H9 (cell line): ENCODE measurements around the gene MYO18B. TPM values are rescaled to one million over a fixed set of nuclear protein-coding genes. Genes with fewer than 3 reads are reported as not detected.

Source experiments
- DNase-seq: peaks from one replicate; pipeline ENCODE4 v3.0.0-alpha.2; 2017
- H2AFZ ChIP-seq: one replicate; pipeline ENCODE4 v1.6.1; 2013; ENCODE audit warnings: mild to moderate bottlenecking, low read length, control low read depth, moderate library complexity
- H2AK5ac ChIP-seq: 2 replicates; pipeline ENCODE4 v1.6.1; 2013; ENCODE audit warnings: low read length, control low read depth, mixed read lengths; ENCODE audit not compliant: insufficient read length
- H2BK120ac ChIP-seq: one replicate; pipeline ENCODE4 v1.6.1; 2013; ENCODE audit warnings: low read depth, mild to moderate bottlenecking, low read length, control low read depth, inconsistent platforms; ENCODE audit not compliant: poor library complexity, severe bottlenecking
- H2BK12ac ChIP-seq: 2 replicates; pipeline ENCODE4 v1.6.1; 2013; ENCODE audit warnings: low read length, control low read depth, mixed read lengths, low read depth; ENCODE audit not compliant: insufficient read length
- H2BK15ac ChIP-seq: 2 replicates; pipeline ENCODE4 v1.6.1; 2013; ENCODE audit warnings: low read depth, low read length, control low read depth
- H2BK20ac ChIP-seq: one replicate; pipeline ENCODE4 v1.6.1; 2013; ENCODE audit warnings: low read depth, mild to moderate bottlenecking, low read length, control low read depth, inconsistent platforms; ENCODE audit not compliant: poor library complexity, severe bottlenecking
- H2BK5ac ChIP-seq: 2 replicates; pipeline ENCODE4 v1.6.1; 2013; ENCODE audit warnings: low read length, control low read depth, mixed read lengths; ENCODE audit not compliant: insufficient read length
- H3K14ac ChIP-seq: 2 replicates; pipeline ENCODE4 v1.6.1; 2013; ENCODE audit warnings: low read length, control low read depth; ENCODE audit not compliant: insufficient read depth
- H3K18ac ChIP-seq: 2 replicates; pipeline ENCODE4 v1.6.1; 2013; ENCODE audit warnings: low read depth, mild to moderate bottlenecking, mixed read lengths, low read length, control low read depth; ENCODE audit not compliant: insufficient read length
- H3K23ac ChIP-seq: 2 replicates; pipeline ENCODE4 v1.6.1; 2013; ENCODE audit warnings: low read length, control low read depth, mixed read lengths, low read depth; ENCODE audit not compliant: insufficient read length
- H3K23me2 ChIP-seq: 2 replicates; pipeline ENCODE4 v1.6.1; 2013; ENCODE audit warnings: low read depth, mild to moderate bottlenecking, mixed read lengths, low read length, control low read depth; ENCODE audit not compliant: insufficient read length, poor library complexity, severe bottlenecking
- H3K27ac ChIP-seq: 2 replicates; pipeline ENCODE4 v1.5.1; 2013; ENCODE audit warnings: low read length, control low read depth, mixed read lengths, low read depth; ENCODE audit not compliant: insufficient read length
- H3K27me3 ChIP-seq: 2 replicates; pipeline ENCODE4 v1.6.1; 2013; ENCODE audit warnings: low read length, control low read depth, inconsistent platforms; ENCODE audit not compliant: insufficient read depth
- H3K4ac ChIP-seq: 2 replicates; pipeline ENCODE4 v1.6.1; 2013; ENCODE audit warnings: low read depth, mild to moderate bottlenecking, control low read depth, inconsistent platforms, low read length, moderate library complexity
- H3K4me1 ChIP-seq: 2 replicates; pipeline ENCODE4 v1.6.1; 2013; ENCODE audit warnings: low read length, control low read depth, inconsistent platforms; ENCODE audit not compliant: insufficient read depth
- H3K4me2 ChIP-seq: 2 replicates; pipeline ENCODE4 v1.6.1; 2013; ENCODE audit warnings: low read length, control low read depth, mixed read lengths; ENCODE audit not compliant: insufficient read length, insufficient read depth
- H3K56ac ChIP-seq: 2 replicates; pipeline ENCODE4 v1.6.1; 2013; ENCODE audit warnings: low read depth, mild to moderate bottlenecking, mixed read lengths, low read length, control low read depth; ENCODE audit not compliant: insufficient read length
- H3K79me1 ChIP-seq: 2 replicates; pipeline ENCODE4 v1.6.1; 2013; ENCODE audit warnings: low read depth, mild to moderate bottlenecking, moderate library complexity, low read length, control low read depth, inconsistent platforms; ENCODE audit not compliant: insufficient read depth, poor library complexity, severe bottlenecking
- H3K79me2 ChIP-seq: 2 replicates; pipeline ENCODE4 v1.6.1; 2013; ENCODE audit warnings: low read length, control low read depth, inconsistent platforms; ENCODE audit not compliant: insufficient read depth
- H3K9ac ChIP-seq: 2 replicates; pipeline ENCODE4 v1.6.1; 2013; ENCODE audit warnings: low read length, control low read depth, mixed read lengths; ENCODE audit not compliant: insufficient read length; ENCODE audit errors: extremely low read depth
- H3K9me3 ChIP-seq: one replicate; pipeline ENCODE4 v1.6.1; 2013; ENCODE audit warnings: low read depth, low read length, inconsistent platforms; ENCODE audit not compliant: control insufficient read depth
- H3T11ph ChIP-seq: one replicate; pipeline ENCODE4 v1.6.1; 2013; ENCODE audit warnings: mild to moderate bottlenecking, low read length, control low read depth, inconsistent platforms
- H4K20me1 ChIP-seq: one replicate; pipeline ENCODE4 v1.6.1; 2013; ENCODE audit not compliant: control insufficient read depth, insufficient read length, insufficient read depth
- H4K5ac ChIP-seq: 2 replicates; pipeline ENCODE4 v1.6.1; 2013; ENCODE audit warnings: low read depth, mild to moderate bottlenecking, mixed read lengths, low read length, control low read depth; ENCODE audit not compliant: insufficient read length
- H4K8ac ChIP-seq: replicated peaks from 2 replicates; pipeline ENCODE4 v1.6.1; 2013; ENCODE audit warnings: low read length, control low read depth, mixed read lengths, low read depth; ENCODE audit not compliant: insufficient read length
- H4K91ac ChIP-seq: 2 replicates; pipeline ENCODE4 v1.6.1; 2013; ENCODE audit warnings: low read depth, mild to moderate bottlenecking, moderate library complexity, mixed read lengths, low read length, control low read depth; ENCODE audit not compliant: insufficient read length
- H3K27ac Mint-ChIP-seq, 3 experiments: 2 replicates in 2 of 3; 3 replicates in 1 of 3; pipeline ENCODE4 v1.8.0; 2020 to 2021; ENCODE audit warnings: mixed read lengths in 3 of 3, mild to moderate bottlenecking in 1 of 3, moderate library complexity in 1 of 3
- H3K27me3 Mint-ChIP-seq: 2 replicates; pipeline ENCODE4 v1.8.0; 2021; ENCODE audit warnings: low read depth, mild to moderate bottlenecking, moderate library complexity, mixed read lengths
- H3K36me3 Mint-ChIP-seq, 3 experiments: 2 replicates in 2 of 3; 3 replicates in 1 of 3; pipeline ENCODE4 v1.8.0; 2020 to 2021; ENCODE audit warnings: low read depth in 3 of 3, mixed read lengths in 3 of 3; ENCODE audit not compliant: insufficient read depth in 1 of 3
- H3K4me1 Mint-ChIP-seq, 2 experiments: 2 replicates each; pipeline ENCODE4 v1.8.0; 2020; ENCODE audit warnings: mixed read lengths in 2 of 2
- H3K4me3 Mint-ChIP-seq, 2 experiments: 2 replicates in 1 of 2; 3 replicates in 1 of 2; pipeline ENCODE4 v1.8.0; 2020 to 2021; ENCODE audit warnings: mild to moderate bottlenecking in 2 of 2, mixed read lengths in 2 of 2, moderate library complexity in 1 of 2
- H3K9me3 Mint-ChIP-seq, 2 experiments: 2 replicates in 1 of 2; 3 replicates in 1 of 2; pipeline ENCODE4 v1.8.0; 2020; ENCODE audit warnings: mild to moderate bottlenecking in 2 of 2, mixed read lengths in 2 of 2, moderate library complexity in 1 of 2
- WGBS: extraction: QIAGEN DNeasy Blood & Tissue Kit; methylation state at CpG from one replicate; pipeline ENCODE4 v1.1.7; 2013; ENCODE audit warnings: missing lambda C conversion rate, low lambda C conversion rate, mixed read lengths; ENCODE audit not compliant: insufficient read length; ENCODE audit errors: extremely low coverage; 5-methylcytosine and 5-hydroxymethylcytosine counted together
- total RNA-seq: library from RNA; stranded (reverse); gene quantifications from 2 replicates; pipeline ENCODE4 v1.2.1, GENCODE V29; 2021
- TF ChIP-seq, protein P1 (sequence below): fragments of 200-600 bp; sonication (generic); conservative IDR thresholded peaks from 3 replicates; pipeline ENCODE4 v1.8.0; 2021; ENCODE audit warnings: antibody characterized with exemption, mild to moderate bottlenecking

The MYO18B gene
- total RNA-seq, 1 experiment from 2014 or later, result 0.46 TPM

- Histone ChIP-seq H3K27ac (no peak overlapping the region), H3K23ac (no peak overlapping the region), H3K79me1 (no peaks in the 10 kb centered on the region), H3K4me1 (no peaks in the 10 kb centered on the region), H2BK12ac (no peak overlapping the region), H4K20me1 (no peaks in the 10 kb centered on the region), H2BK20ac (no peak overlapping the region), H3K56ac (no peak overlapping the region), H2AFZ (no peak overlapping the region), H2BK5ac (no peak overlapping the region), H4K91ac (no peak overlapping the region), H3K27me3 (no peaks in the 10 kb centered on the region), H3K4ac (no peak overlapping the region), H3K18ac (no peak overlapping the region), H3K9me3 (no peaks in the 10 kb centered on the region), H3K14ac (no peak overlapping the region), H2BK15ac (no peak overlapping the region), H2AK5ac (no peak overlapping the region), H3K79me2 (no peaks in the 10 kb centered on the region), H4K5ac (no peak overlapping the region), H2BK120ac (no peak overlapping the region), H3T11ph (no peak overlapping the region), H4K8ac (no peak overlapping the region), H3K23me2 (no peaks in the 10 kb centered on the region), H3K4me2 (no peak overlapping the region), H3K9ac (no peak overlapping the region)
- H3K27me3 Mint-ChIP-seq, result peaks cover 1% of the 10 kb centered on the region; the same call in 1 of the 2 replicates
- no peaks in the 10 kb centered on the region for H3K4me1 Mint-ChIP-seq
- no peak overlapping the region for H3K27ac Mint-ChIP-seq
- no CpG with 5 or more reads among the region's 5 CpGs for WGBS
- H3K4me3 Mint-ChIP-seq, result no peak overlapping the region
- no peak for DNase-seq
- H3K36me3 Mint-ChIP-seq, result no peaks in the 10 kb centered on the region
- TF ChIP-seq, protein P1, sequence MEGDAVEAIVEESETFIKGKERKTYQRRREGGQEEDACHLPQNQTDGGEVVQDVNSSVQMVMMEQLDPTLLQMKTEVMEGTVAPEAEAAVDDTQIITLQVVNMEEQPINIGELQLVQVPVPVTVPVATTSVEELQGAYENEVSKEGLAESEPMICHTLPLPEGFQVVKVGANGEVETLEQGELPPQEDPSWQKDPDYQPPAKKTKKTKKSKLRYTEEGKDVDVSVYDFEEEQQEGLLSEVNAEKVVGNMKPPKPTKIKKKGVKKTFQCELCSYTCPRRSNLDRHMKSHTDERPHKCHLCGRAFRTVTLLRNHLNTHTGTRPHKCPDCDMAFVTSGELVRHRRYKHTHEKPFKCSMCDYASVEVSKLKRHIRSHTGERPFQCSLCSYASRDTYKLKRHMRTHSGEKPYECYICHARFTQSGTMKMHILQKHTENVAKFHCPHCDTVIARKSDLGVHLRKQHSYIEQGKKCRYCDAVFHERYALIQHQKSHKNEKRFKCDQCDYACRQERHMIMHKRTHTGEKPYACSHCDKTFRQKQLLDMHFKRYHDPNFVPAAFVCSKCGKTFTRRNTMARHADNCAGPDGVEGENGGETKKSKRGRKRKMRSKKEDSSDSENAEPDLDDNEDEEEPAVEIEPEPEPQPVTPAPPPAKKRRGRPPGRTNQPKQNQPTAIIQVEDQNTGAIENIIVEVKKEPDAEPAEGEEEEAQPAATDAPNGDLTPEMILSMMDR, result no peak
- H3K9me3 Mint-ChIP-seq, result no peaks in the 10 kb centered on the region
Observed at GRCh38 chr22:25759825-25760231, 17.8 kb downstream of the MYO18B start.
